Activated CD4-positive, CD25-positive, alpha-beta regulatory T cell (primary cell): Measurements from ENCODE around the gene HSD17B8.

Experiments used
- DNase-seq, 4 experiments: peaks; one replicate each; lab custom pipeline; 2025; lab: John Stamatoyannopoulos, UW

Gene HSD17B8

DNA sequence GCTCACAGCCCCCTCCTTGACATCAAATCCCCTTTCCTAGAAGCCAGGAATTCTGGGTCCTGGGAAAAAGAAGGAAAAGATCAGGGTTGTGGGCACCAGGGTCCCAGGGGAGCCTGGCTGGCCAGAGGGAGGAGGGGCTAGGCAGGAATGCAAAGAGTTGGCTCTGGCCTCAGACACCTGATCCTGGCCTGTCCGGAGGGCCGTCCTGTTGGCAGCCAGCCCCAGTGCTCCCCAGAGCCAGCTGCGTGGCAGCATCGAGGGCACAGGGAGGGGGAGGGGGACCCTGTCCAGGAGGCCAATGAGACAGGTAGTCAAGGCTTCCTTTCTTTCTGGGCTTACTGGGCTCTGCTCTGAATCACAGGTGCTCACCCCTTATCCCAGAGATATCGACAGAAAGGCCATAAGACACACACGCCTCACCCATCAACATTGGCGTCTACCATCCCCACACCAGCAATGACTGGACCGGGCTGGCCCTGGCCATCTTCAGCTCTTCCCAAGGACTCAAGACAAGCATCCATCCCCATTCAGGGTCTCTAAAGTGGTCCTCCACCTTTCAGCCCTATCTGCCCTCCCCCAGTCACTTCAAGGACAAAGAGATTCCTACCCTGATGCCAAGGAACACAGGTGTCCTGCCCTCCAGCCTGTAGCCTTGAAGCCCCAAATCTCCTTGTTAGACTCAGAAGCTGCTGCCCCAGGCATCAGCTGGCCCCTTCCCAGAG, 12.9 kb upstream of the HSD17B8 start:
- no peak for DNase-seq

DNA sequence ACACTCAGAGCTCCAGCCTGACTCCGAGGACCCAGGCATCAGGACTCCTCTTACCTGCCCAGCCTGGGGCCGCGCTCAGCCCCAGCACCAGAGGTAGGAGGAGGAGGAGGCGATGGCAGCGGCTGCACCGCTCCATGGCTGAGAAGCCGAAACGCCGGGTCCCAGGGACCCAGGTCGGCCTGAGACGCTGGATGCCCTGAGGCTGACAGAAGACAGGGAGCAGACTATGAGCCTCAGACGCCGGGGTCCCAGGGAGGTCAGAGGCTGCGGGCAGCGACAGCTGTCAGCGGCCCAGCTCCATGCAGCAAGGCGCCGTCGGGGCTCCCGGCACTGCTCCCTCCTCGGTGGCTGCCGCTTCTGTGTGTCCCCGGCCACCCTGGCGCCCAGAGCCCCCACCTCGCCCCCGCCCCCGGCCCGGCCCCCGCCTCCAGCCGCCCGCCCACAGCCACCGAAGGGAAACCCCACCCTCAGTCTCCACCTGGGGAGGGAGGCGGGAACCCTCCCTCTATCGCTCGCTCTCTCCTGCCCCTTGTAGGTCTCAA, 12.3 kb upstream of the HSD17B8 start, which contains the start of gene COL11A2:
COL11A2 (minus strand) TSS at position 363 of the 542 bp plus-strand sequence; CDS start at position 136, 227 bp downstream.
- DNase-seq = no peak

DNA sequence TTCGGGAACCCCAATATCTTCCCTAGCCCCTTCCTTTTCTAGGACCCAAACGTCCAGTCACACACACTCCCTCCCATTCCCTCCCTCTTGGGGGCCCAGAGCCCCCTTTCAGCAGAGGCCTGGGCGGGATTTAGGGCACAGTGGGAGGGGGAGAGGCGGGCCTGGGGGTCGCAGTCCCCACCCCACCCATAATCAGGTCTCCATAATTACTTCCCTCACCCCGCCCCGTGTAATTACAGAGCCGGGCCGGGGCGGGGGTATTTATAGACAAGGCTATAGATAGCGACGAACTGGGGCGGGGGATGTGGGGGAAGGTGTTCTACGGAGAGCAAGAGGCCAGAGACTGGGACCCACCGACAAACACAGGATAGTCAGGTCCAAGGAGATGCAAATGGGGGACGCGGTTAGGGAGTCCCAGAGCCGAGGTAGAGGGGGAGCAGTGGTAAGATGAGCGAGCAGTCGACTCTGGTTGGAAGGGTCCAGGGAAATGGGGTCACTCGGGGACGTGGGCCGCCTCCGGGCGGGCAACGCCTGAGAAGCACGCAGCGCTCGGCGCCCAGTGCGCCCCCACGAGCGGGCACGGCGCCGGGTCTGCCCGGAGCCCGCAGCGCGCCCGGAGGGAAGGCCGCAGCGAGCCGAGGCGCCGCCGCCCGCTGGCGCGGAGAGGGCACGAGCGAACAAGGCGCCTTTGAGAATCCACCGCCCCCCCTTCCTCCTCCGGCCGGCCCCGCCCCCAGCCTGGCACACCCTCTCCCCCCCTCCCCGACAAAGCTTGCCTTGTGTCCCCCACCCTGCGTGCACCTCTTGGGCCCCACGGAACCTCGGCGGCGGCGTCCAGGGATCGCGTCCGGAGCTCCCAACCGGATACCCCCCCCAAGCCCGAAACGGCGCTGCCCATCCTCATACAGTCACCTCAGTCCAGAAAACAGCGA, 11.5 kb upstream of the HSD17B8 start:
- no peak for DNase-seq

- DNase-seq = no peak
These were observed 10.8 kb upstream of the HSD17B8 start for GRCh38 chr6:33193619-33194018.

DNA sequence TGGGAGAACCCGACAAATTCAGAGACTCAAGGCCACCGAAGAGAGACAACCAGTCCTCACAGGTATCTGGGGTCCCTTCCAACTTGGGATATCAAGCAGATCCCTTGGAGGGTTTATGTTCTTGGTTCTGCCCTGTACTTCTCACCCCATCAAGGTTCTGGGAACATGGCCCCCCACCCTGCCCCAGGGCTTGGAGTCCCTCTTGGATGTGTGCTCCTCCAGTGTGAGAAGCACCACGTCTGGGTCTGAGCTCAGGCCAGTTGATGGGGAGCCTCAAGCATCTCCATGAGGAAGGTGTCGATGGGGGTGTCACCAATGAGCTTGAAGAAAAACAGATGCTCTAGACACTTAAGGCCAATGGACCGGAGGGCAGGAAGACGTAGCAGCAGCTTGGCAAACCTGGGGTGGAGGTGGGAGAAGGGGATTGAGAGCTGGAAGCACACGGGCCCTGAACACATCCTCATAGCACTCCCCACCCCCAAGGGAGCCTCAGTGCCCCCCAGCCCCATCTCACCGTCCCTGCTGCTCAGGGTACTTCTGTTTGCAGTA, 9.9 kb upstream of the HSD17B8 start:
- DNase-seq = no peak

- DNase-seq = no peak
These were observed 8.9 kb upstream of the HSD17B8 start for GRCh38 chr6:33195304-33196165.

DNA sequence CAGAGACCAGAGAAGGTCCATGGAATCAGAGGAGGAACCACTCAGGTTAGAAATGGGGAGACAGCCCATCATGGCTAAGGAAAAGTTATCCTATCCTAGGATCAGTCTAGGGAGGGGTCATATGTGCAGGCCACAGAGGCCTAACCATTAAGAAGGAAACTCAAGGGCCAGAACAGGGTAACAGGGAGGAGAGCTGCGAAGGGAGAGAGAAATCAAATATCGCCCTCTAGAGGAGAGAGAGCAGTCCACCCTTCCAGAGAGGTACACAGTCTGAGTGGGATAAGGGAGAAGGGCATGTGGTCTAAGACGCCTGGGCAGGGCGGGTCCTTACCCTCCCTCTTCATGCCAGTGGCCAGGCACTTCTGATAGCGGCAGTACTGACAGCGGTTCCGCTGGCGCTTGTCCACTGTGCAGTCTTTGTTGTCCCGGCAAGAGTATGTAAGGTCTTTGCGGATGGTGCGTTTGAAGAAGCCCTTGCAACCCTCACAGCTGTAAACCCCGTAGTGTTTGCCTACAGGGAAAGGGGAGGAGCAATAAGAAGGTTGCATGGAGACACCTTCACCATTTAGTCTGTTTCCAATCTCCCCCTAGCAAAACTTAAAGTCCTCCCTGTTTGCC, 6.9 kb upstream of the HSD17B8 start:
- DNase-seq = no peak

GRCh38 chr6:33198159-33198852, 6.1 kb upstream of the HSD17B8 start:
- DNase-seq = no peak

DNA sequence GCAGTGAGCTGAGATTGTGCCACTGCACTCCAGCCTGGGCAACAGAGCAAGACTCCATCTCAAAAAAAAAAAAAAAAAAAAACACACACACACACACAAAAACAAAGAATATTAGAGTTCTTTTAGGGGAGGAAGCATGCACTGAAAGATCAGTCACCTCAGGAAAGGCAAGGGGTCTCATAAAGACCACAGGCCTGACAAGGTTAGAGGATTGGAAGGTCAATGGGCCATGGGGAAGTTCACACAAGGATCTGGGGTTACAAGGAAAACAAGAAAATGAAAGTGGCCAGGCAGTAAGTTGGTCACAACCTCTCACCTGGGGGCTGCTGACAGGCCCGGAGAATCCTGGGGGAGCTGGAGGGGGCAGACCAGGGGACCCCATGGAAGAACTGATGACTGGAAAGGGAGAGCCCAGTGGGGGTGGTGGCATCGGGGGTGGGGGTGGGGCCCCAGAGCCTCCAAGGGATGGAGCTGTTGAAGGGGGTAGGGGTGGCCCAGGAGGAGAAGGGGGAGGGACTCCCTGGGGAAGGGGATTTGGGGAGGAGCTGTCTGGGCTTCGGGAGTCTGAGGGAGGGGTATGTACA, 5.5 kb upstream of the HSD17B8 start:
- DNase-seq = no peak

DNA sequence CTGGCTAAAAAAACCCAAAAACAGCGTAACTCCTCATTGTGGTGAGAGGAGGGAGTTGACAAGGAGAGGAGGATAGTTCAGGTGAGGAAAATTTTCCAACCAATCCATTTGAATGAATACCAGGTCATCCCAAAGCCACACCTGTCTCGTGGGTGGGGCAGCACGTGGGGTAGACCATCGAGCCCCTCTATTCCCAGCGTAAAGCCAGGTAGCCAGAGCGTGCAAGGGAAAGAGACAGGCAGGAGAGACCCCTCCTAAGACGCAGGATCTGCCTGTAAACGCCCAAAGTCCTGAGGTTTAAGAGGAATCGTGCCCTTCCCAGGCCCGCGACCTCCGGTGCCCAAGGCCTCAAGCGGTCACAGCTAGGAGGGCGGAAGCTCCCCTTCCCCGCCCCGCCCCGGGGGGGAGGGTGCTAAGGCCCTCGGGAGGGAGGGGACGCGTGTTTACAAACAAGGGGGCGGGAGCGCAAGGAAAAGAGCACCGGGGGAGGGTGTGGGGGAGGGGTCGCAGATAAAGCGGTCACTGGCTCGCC, 4.7 kb upstream of the HSD17B8 start:
- DNase-seq = peak; percentile 58 to 71 (median 68)

DNA sequence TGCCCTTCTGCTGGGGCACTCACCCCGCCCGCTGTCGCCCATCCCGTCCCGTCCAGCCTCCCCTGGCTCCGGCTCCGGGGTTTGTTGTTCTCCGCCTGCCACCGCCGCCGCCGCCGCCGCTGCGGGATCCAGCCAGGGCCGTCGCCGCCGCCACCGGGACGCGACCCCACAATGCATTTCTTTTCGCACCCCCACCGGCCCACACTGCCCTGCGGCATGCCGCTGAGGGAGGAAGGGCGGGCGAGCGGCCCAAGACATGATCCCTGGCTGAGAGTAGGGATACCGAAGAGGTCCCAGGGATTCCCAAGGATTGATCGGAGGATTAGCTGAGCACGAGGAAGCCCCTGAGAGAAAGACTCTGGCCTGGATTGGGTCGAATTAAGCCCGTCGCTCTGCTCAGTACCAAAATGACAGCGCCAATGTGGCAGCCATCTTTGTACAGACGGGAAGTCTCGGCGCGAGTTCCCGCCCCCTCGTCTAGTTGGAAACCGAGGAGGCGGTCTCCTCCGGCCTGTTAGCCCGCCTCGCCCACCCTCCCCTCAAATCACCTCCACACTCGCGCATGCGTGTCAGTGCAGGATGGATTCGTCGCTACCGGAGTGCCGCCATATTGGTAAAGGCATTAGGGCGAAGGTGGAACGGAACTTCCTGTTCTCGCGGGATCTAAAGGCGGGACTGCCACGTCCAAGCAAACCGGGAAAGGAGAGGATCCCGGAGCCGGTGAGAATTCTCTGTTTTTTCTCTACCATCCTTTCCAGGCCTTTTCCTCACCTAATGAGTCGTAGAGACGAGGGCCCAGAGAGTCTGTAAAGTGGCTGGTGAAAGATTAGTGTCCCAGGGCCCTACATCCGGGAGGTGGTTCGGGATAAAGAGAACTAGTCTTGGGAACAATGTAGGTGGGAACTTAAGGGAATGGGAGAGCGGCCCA, 4.0 kb upstream of the HSD17B8 start, which contains the start of the genes RXRB and SLC39A7:
RXRB (minus strand) TSS at position 447 of the 928 bp plus-strand sequence; CDS start at position 258, 189 bp downstream.
SLC39A7 (plus strand) TSS at position 649 of the 928 bp plus-strand sequence. CDS start 379 bp downstream, outside the sequence.
- peak; percentile 96 to 99 (median 98) for DNase-seq

DNA sequence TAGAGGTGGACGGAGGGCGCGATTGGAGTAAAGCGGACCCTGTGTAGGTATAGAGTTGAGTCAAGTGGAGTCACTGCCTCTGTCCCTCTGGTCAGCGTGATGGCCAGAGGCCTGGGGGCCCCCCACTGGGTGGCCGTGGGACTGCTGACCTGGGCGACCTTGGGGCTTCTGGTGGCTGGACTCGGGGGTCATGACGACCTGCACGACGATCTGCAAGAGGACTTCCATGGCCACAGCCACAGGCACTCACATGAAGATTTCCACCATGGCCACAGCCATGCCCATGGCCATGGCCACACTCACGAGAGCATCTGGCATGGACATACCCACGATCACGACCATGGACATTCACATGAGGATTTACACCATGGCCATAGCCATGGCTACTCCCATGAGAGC, 3.3 kb upstream of the HSD17B8 start:
- DNase-seq = no peak

GRCh38 chr6:33201935-33202334, 2.5 kb upstream of the HSD17B8 start:
- no peak for DNase-seq

- DNase-seq = no peak
These were observed 1.7 kb upstream of the HSD17B8 start for GRCh38 chr6:33202799-33203198.

GRCh38 chr6:33203443-33204164, 851 bp upstream of the HSD17B8 start:
- DNase-seq = no peak

DNA sequence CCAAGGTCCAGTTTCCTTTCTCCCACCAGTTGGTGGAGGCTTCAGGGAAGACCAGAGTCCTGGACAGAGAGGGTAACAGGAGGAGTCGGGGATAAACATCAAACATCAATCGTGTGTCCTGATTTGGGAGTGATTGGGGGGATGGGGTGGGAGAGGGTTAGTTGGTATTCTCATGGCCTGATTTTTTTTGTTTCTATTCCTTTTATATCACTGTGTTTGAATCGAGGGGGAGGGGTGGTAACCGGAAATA, 365 bp upstream of the HSD17B8 start:
- no peak for DNase-seq

GRCh38 chr6:33205191-33206026, 954 bp downstream of the HSD17B8 start:
- DNase-seq = peak in 1 of 4 experiments; percentile 29
